ENCODE measurements around the gene TCF12. TPM values are rescaled to one million over a fixed set of nuclear protein-coding genes. Genes with fewer than 3 reads are reported as not detected.

TCF12 gene
- total and polyA plus RNA-seq, 4 donors = 17.8 to 158 (median 64.4) TPM

DNA sequence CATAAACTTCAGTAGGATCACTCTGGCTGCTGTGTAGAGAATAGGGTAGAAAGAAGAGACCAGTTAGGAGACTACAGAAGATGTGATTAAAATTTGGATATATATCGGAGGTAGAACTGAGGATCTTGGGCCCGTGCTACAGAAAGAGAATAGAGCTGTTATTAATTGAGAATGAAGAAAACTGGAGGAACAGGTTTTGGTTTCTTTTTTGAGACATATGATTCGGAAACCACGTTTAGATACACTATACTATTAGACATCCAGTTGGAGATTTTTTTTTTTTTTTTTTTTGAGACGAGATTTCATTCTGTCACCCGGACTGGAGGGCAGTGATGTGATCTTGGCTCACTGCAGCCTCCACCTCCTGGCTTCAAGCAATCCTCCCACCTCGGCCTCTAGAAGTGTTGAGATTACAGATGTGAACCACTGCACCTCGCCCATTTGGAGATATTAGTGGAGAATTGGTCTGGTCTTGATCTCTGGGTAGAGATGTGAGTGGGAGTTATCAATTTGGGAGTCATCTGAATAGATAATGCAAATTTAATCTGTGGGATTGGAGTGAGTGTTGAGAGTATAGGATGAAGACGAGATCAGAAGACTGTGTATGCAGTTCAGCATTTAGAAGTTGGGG is 50.9 kb downstream of the TCF12 start:
- Histone ChIP-seq H3K27ac (ENCODE audit: low read depth in 1 of 2, low read length in 2 of 2) (no peak overlapping the region), H3K4me1 (ENCODE audit: control insufficient read depth in 1 of 2, insufficient read depth in 2 of 2, low read length in 2 of 2) (no peaks in the 10 kb centered on the region), H3K4me3 (ENCODE audit: low read length in 2 of 2) (no peak overlapping the region), H3K27me3 (ENCODE audit: control insufficient read depth in 1 of 2, insufficient read depth in 2 of 2, low read length in 1 of 2) (no peaks in the 10 kb centered on the region), H3K9me3 (ENCODE audit: control insufficient read depth, low read length) (no peaks in the 10 kb centered on the region), H3K36me3 (ENCODE audit: control insufficient read depth in 1 of 2, insufficient read depth in 2 of 2, low read length in 1 of 2) (no peaks in the 10 kb centered on the region)
- intact Hi-C loops (cut with DNase I) = no loop called here
- WGBS, 2 donors = 83 to 86% methylated on average over 9 of the region's 9 CpGs
- no peak for ATAC-seq (ENCODE audit: low FRiP score)
- no peak for DNase-seq

DNA sequence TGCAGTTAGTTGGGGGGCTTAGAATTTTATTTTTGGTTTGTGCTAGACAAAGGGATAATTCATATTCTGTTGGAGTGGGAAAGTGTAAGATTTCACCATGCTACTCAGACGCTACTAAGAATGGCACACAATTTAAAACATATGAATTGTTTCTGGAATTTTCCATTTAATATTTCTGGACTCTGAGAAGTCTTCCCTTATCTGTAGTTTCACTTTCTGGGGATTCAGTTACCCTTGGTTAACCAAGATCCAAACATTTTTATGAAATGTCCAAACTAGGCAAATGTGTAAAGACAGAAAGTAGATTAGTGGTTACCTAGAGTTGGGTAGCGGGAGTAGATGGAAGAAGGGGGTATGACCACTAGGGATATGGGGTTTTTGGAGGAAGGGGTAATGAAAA is 53.1 kb downstream of the TCF12 start:
- intact Hi-C loops (cut with DNase I) = no loop called here
- H3K4me3 ChIP-seq (ENCODE audit: low read length in 2 of 2) = no peak overlapping the region
- no peaks in the 10 kb centered on the region for H3K27me3 ChIP-seq (ENCODE audit: control insufficient read depth in 1 of 2, insufficient read depth in 2 of 2, low read length in 1 of 2)
- no peak for ATAC-seq (ENCODE audit: low FRiP score)
- no peaks in the 10 kb centered on the region for H3K4me1 ChIP-seq (ENCODE audit: control insufficient read depth in 1 of 2, insufficient read depth in 2 of 2, low read length in 2 of 2)
- no peak overlapping the region for H3K27ac ChIP-seq (ENCODE audit: low read depth in 1 of 2, low read length in 2 of 2)
- no peaks in the 10 kb centered on the region for H3K36me3 ChIP-seq (ENCODE audit: control insufficient read depth in 1 of 2, insufficient read depth in 2 of 2, low read length in 1 of 2)
- H3K9me3 ChIP-seq (ENCODE audit: control insufficient read depth, low read length) = no peaks in the 10 kb centered on the region
- no peak for DNase-seq
- 79 to 80% methylated on average over 2 of the region's 2 CpGs for WGBS, 2 donors

DNA sequence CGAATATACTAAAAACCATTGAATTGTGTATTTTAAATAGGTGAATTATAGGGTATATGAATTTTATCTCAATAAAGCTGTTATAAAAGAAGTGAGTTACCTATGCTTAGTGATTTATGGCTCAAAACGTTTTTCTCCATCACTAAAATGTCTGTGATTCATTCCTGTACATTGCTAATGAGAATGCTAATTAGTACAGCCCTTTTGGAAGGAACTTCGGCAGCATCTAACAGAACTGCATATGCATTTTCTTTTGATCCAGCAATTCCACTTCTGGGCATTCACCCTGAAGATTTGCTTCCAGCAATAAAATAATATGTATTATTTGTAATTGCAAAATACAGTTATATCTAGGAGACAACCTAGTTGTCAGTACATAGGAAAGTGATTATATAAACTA is 53.6 kb downstream of the TCF12 start:
- Histone ChIP-seq H3K27ac (ENCODE audit: low read depth in 1 of 2, low read length in 2 of 2) (no peak overlapping the region), H3K27me3 (ENCODE audit: control insufficient read depth in 1 of 2, insufficient read depth in 2 of 2, low read length in 1 of 2) (no peaks in the 10 kb centered on the region), H3K4me3 (ENCODE audit: low read length in 2 of 2) (no peak overlapping the region), H3K36me3 (ENCODE audit: control insufficient read depth in 1 of 2, insufficient read depth in 2 of 2, low read length in 1 of 2) (no peaks in the 10 kb centered on the region), H3K4me1 (ENCODE audit: control insufficient read depth in 1 of 2, insufficient read depth in 2 of 2, low read length in 2 of 2) (no peaks in the 10 kb centered on the region), H3K9me3 (ENCODE audit: control insufficient read depth, low read length) (no peaks in the 10 kb centered on the region)
- DNase-seq (no peak), ATAC-seq (ENCODE audit: low FRiP score) (no peak)
- intact Hi-C loops (cut with DNase I) = no loop called here
- 62 to 65% methylated on average over 3 of the region's 3 CpGs for WGBS, 2 donors

DNA sequence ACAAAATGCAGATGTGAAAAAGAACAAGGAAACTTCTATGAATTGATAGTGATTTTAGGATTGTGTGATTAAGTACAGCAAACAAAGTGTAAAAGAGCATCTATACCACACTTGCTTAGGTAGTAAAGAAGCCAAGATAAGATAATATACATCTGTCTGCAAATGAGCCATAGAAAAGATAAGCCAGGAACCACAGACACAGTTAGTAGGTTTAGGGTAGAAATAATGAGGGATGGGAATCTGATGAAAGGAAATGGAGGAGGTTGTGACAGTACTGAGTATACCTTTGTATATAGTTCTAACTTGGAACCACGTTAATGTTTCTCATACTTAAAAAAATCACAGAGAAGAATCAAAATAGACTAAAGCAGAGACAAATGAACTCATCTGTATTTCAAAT is 54.0 kb downstream of the TCF12 start:
- ATAC-seq (ENCODE audit: low FRiP score) = no peak
- Histone ChIP-seq H3K36me3 (ENCODE audit: control insufficient read depth in 1 of 2, insufficient read depth in 2 of 2, low read length in 1 of 2) (no peaks in the 10 kb centered on the region), H3K9me3 (ENCODE audit: control insufficient read depth, low read length) (no peaks in the 10 kb centered on the region), H3K4me1 (ENCODE audit: control insufficient read depth in 1 of 2, insufficient read depth in 2 of 2, low read length in 2 of 2) (peaks cover 0 to 2% of the 10 kb centered on the region in 2 donors), H3K27ac (ENCODE audit: low read depth in 1 of 2, low read length in 2 of 2) (no peak overlapping the region), H3K27me3 (ENCODE audit: control insufficient read depth in 1 of 2, insufficient read depth in 2 of 2, low read length in 1 of 2) (no peaks in the 10 kb centered on the region), H3K4me3 (ENCODE audit: low read length in 2 of 2) (no peak overlapping the region)
- WGBS, 2 donors = 76 to 83% methylated on average over 1 of the region's 1 CpG
- DNase-seq = no peak
- intact Hi-C loops (cut with DNase I) = no loop called here

DNA sequence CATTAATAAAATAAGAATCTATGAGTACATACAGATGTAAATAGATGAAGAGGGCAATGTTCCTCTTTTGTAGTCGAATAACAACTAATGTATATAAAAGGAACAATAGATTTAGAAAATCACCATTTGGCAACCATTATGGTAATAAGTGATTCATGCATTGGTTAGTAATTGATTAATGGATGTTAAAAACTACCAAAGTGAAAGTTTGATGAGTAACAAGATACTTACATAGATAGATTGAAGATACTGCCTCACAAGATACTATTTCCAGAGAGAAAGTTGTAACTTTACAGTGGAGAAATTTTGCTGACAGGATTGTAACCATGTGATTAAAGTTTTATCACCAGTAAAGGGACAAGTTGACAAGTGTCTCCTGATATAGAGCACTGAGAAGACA is 55.0 kb downstream of the TCF12 start:
- H3K9me3 ChIP-seq (ENCODE audit: control insufficient read depth, low read length) = no peaks in the 10 kb centered on the region
- H3K27me3 ChIP-seq (ENCODE audit: control insufficient read depth in 1 of 2, insufficient read depth in 2 of 2, low read length in 1 of 2) = no peaks in the 10 kb centered on the region
- no peak for ATAC-seq (ENCODE audit: low FRiP score)
- intact Hi-C loops (cut with DNase I) = no loop called here
- H3K36me3 ChIP-seq (ENCODE audit: control insufficient read depth in 1 of 2, insufficient read depth in 2 of 2, low read length in 1 of 2) = no peaks in the 10 kb centered on the region
- H3K4me3 ChIP-seq (ENCODE audit: low read length in 2 of 2) = no peak overlapping the region
- WGBS, 2 donors = 97 to 98% methylated on average over 1 of the region's 1 CpG
- H3K27ac ChIP-seq (ENCODE audit: low read depth in 1 of 2, low read length in 2 of 2) = no peak overlapping the region
- H3K4me1 ChIP-seq (ENCODE audit: control insufficient read depth in 1 of 2, insufficient read depth in 2 of 2, low read length in 2 of 2) = peaks cover 0 to 2% of the 10 kb centered on the region in 2 donors
- DNase-seq = no peak

DNA sequence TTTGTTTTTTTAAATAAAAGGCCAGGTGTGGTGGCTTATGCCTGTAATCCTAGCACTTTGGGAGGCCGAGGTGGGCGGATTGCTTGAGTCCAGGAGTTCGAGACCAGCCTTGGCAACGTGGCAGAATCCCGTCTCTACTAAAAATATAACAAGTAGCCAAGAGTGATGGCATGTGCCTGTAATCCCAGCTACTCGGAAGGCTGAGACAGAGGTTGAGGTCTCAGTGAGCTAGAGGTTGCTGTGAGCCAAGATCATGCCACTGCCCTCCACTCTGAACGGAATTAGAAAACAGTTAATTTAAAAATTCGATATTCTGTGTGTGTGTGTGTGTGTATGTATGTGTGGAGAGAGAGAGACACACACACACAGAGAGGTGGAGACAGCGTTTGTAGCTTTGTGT is 58.8 kb downstream of the TCF12 start:
- Histone ChIP-seq H3K27me3 (ENCODE audit: control insufficient read depth in 1 of 2, insufficient read depth in 2 of 2, low read length in 1 of 2) (no peaks in the 10 kb centered on the region), H3K36me3 (ENCODE audit: control insufficient read depth in 1 of 2, insufficient read depth in 2 of 2, low read length in 1 of 2) (no peaks in the 10 kb centered on the region), H3K27ac (ENCODE audit: low read depth in 1 of 2, low read length in 2 of 2) (no peak overlapping the region), H3K4me3 (ENCODE audit: low read length in 2 of 2) (no peak overlapping the region), H3K9me3 (ENCODE audit: control insufficient read depth, low read length) (no peaks in the 10 kb centered on the region), H3K4me1 (ENCODE audit: control insufficient read depth in 1 of 2, insufficient read depth in 2 of 2, low read length in 2 of 2) (peaks cover 0 to 3% of the 10 kb centered on the region in 2 donors)
- intact Hi-C loops (cut with DNase I) = no loop called here
- no peak for DNase-seq
- 13 to 22% methylated on average over 9 of the region's 9 CpGs for WGBS, 2 donors
- no peak for ATAC-seq (ENCODE audit: low FRiP score)

DNA sequence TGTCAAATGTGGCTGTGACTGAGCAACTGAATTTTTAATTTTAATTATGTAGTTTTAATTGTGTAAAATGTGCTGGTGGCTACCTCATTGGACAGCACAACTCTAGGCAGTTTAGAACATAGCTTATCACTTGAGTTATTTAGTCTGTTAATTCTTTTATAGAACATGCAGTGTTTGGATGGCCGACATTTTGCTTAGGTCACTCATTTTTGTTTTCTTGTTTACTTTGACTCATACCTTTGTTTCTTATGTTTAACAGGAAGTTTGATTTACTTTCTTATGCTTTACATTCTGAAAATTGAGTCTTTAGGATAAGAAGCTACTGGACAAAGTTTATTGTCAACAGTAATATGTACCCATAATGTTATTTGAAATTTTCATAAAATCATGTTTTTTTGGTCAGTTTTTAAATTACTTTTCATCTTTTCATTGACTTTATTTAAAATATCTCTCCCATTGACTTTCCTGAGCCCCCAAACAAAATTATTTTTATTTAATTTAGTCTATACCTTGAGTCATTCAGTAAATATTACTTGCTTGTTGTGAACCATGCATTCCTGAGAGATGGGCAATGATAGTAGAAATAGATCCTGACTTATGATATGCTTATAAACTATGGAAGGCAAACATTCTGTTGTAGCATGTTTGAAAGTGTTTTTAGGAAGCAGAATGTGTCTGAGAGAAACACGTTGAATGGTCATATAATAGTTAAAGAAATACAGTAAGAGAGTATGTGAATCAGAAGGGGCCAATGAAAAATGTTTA is 60.6 kb downstream of the TCF12 start:
- Histone ChIP-seq H3K4me3 (ENCODE audit: low read length in 2 of 2) (no peak overlapping the region), H3K36me3 (ENCODE audit: control insufficient read depth in 1 of 2, insufficient read depth in 2 of 2, low read length in 1 of 2) (no peaks in the 10 kb centered on the region), H3K9me3 (ENCODE audit: control insufficient read depth, low read length) (no peaks in the 10 kb centered on the region), H3K4me1 (ENCODE audit: control insufficient read depth in 1 of 2, insufficient read depth in 2 of 2, low read length in 2 of 2) (peaks cover 0 to 5% of the 10 kb centered on the region in 2 donors), H3K27ac (ENCODE audit: low read depth in 1 of 2, low read length in 2 of 2) (no peak overlapping the region), H3K27me3 (ENCODE audit: control insufficient read depth in 1 of 2, insufficient read depth in 2 of 2, low read length in 1 of 2) (no peaks in the 10 kb centered on the region)
- WGBS, 2 donors = 92% methylated on average over 2 of the region's 2 CpGs
- DNase-seq (no peak), ATAC-seq (ENCODE audit: low FRiP score) (no peak)
- intact Hi-C loops (cut with DNase I) = no loop called here

DNA sequence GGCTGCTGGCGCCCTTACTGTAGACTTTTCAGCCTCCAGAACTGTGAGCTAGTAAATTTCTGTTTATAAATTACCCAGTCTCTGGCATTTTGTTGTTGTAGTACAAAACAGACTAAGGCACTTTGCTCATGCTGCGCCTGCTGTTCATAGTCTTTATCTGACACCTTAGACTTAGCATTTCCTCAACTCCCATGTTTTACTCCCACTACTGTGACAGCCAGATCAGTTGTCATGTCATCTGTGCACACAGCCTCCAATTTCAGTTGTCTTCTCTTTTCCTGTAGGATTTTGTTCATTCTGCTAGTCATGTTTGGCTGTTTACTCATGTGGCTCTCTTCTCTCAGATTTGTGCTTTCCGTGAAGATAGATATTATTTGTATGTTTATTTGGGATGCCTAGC is 62.0 kb downstream of the TCF12 start:
- Histone ChIP-seq H3K27me3 (ENCODE audit: control insufficient read depth in 1 of 2, insufficient read depth in 2 of 2, low read length in 1 of 2) (no peaks in the 10 kb centered on the region), H3K36me3 (ENCODE audit: control insufficient read depth in 1 of 2, insufficient read depth in 2 of 2, low read length in 1 of 2) (no peaks in the 10 kb centered on the region), H3K4me1 (ENCODE audit: control insufficient read depth in 1 of 2, insufficient read depth in 2 of 2, low read length in 2 of 2) (peaks cover 0 to 5% of the 10 kb centered on the region in 2 donors), H3K9me3 (ENCODE audit: control insufficient read depth, low read length) (no peaks in the 10 kb centered on the region), H3K4me3 (ENCODE audit: low read length in 2 of 2) (no peak overlapping the region), H3K27ac (ENCODE audit: low read depth in 1 of 2, low read length in 2 of 2) (no peak overlapping the region)
- intact Hi-C loops (cut with DNase I) = no loop called here
- ATAC-seq (ENCODE audit: low FRiP score) (no peak), DNase-seq (no peak)
- WGBS, 2 donors = 98 to 99% methylated on average over 3 of the region's 3 CpGs

DNA sequence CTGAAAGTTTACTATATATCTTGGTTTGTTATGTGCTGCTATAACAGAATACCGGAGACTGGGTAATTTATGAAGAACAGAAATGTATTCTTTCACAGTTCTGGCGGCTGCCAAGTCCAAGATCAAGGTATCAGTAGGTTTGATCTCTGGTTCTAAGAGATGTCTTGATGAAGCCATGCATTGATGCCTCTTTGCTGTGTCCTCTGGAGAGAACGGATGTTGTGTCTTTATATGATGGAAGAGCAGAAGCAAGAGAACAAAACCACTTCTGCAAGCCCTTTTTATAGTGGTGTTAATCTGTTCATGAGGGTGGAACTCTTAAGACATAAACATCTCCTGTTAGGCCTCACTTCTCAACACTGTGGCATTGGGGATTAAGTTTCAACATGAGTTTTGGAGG is 62.7 kb downstream of the TCF12 start:
- Histone ChIP-seq H3K4me3 (ENCODE audit: low read length in 2 of 2) (no peak overlapping the region), H3K4me1 (ENCODE audit: control insufficient read depth in 1 of 2, insufficient read depth in 2 of 2, low read length in 2 of 2) (peaks cover 0 to 5% of the 10 kb centered on the region in 2 donors), H3K27me3 (ENCODE audit: control insufficient read depth in 1 of 2, insufficient read depth in 2 of 2, low read length in 1 of 2) (no peaks in the 10 kb centered on the region), H3K9me3 (ENCODE audit: control insufficient read depth, low read length) (no peaks in the 10 kb centered on the region), H3K36me3 (ENCODE audit: control insufficient read depth in 1 of 2, insufficient read depth in 2 of 2, low read length in 1 of 2) (no peaks in the 10 kb centered on the region), H3K27ac (ENCODE audit: low read depth in 1 of 2, low read length in 2 of 2) (no peak overlapping the region)
- intact Hi-C loops (cut with DNase I) = no loop called here
- no peak for ATAC-seq (ENCODE audit: low FRiP score)
- no peak for DNase-seq
- 92 to 93% methylated on average over 3 of the region's 3 CpGs for WGBS, 2 donors
